ENCODE results near the gene CASZ1.

CASZ1 gene

GRCh38 chr1:10677491-10678391, 118.7 kb downstream of the CASZ1 start:
- no peaks in the 10 kb centered on the region for H3K36me3 ChIP-seq (ENCODE audit: insufficient read depth, low read length)
- no peak overlapping the region for H2AFZ ChIP-seq (ENCODE audit: low read depth, low read length)
- H3K9me3 ChIP-seq (ENCODE audit: low read length) = no peaks in the 10 kb centered on the region
- H3K4me3 ChIP-seq (ENCODE audit: low read length) = no peak overlapping the region
- peaks cover 43% of the 10 kb centered on the region for H3K4me1 ChIP-seq (ENCODE audit: insufficient read depth, low read length)
- H3K27me3 ChIP-seq (ENCODE audit: insufficient read depth, low read length) = no peaks in the 10 kb centered on the region

GRCh38 chr1:10676963-10677362, 119.5 kb downstream of the CASZ1 start:
- no peaks in the 10 kb centered on the region for H3K36me3 ChIP-seq (ENCODE audit: insufficient read depth, low read length)
- H2AFZ ChIP-seq (ENCODE audit: low read depth, low read length) = no peak overlapping the region
- no peak overlapping the region for H3K4me3 ChIP-seq (ENCODE audit: low read length)
- no peaks in the 10 kb centered on the region for H3K27me3 ChIP-seq (ENCODE audit: insufficient read depth, low read length)
- peaks cover 42% of the 10 kb centered on the region for H3K4me1 ChIP-seq (ENCODE audit: insufficient read depth, low read length)
- no peaks in the 10 kb centered on the region for H3K9me3 ChIP-seq (ENCODE audit: low read length)

- Histone ChIP-seq H3K27me3 (ENCODE audit: insufficient read depth, low read length) (no peaks in the 10 kb centered on the region), H3K9me3 (ENCODE audit: low read length) (no peaks in the 10 kb centered on the region), H3K36me3 (ENCODE audit: insufficient read depth, low read length) (no peaks in the 10 kb centered on the region), H3K4me3 (ENCODE audit: low read length) (no peak overlapping the region), H2AFZ (ENCODE audit: low read depth, low read length) (no peak overlapping the region), H3K4me1 (ENCODE audit: insufficient read depth, low read length) (peaks cover 46% of the 10 kb centered on the region)
These were observed 120.6 kb downstream of the CASZ1 start for GRCh38 chr1:10675813-10676212.

GRCh38 chr1:10674700-10675609, 121.5 kb downstream of the CASZ1 start:
- Histone ChIP-seq H3K9me3 (ENCODE audit: low read length) (no peaks in the 10 kb centered on the region), H2AFZ (ENCODE audit: low read depth, low read length) (no peak overlapping the region), H3K27me3 (ENCODE audit: insufficient read depth, low read length) (no peaks in the 10 kb centered on the region), H3K36me3 (ENCODE audit: insufficient read depth, low read length) (no peaks in the 10 kb centered on the region), H3K4me3 (ENCODE audit: low read length) (no peak overlapping the region), H3K4me1 (ENCODE audit: insufficient read depth, low read length) (peaks cover 53% of the 10 kb centered on the region)

GRCh38 chr1:10674222-10674621, 122.2 kb downstream of the CASZ1 start:
- H3K4me3 ChIP-seq (ENCODE audit: low read length) = no peak overlapping the region
- H2AFZ ChIP-seq (ENCODE audit: low read depth, low read length) = no peak overlapping the region
- no peaks in the 10 kb centered on the region for H3K27me3 ChIP-seq (ENCODE audit: insufficient read depth, low read length)
- H3K4me1 ChIP-seq (ENCODE audit: insufficient read depth, low read length) = peaks cover 53% of the 10 kb centered on the region
- no peaks in the 10 kb centered on the region for H3K36me3 ChIP-seq (ENCODE audit: insufficient read depth, low read length)
- H3K9me3 ChIP-seq (ENCODE audit: low read length) = no peaks in the 10 kb centered on the region

- Histone ChIP-seq H3K36me3 (ENCODE audit: insufficient read depth, low read length) (no peaks in the 10 kb centered on the region), H3K27me3 (ENCODE audit: insufficient read depth, low read length) (no peaks in the 10 kb centered on the region), H3K9me3 (ENCODE audit: low read length) (no peaks in the 10 kb centered on the region), H3K4me1 (ENCODE audit: insufficient read depth, low read length) (peaks cover 58% of the 10 kb centered on the region), H2AFZ (ENCODE audit: low read depth, low read length) (no peak overlapping the region), H3K4me3 (ENCODE audit: low read length) (no peak overlapping the region)
These were observed 123.2 kb downstream of the CASZ1 start for GRCh38 chr1:10673109-10673711.

- no peaks in the 10 kb centered on the region for H3K9me3 ChIP-seq (ENCODE audit: low read length)
- H3K4me1 ChIP-seq (ENCODE audit: insufficient read depth, low read length) = peaks cover 58% of the 10 kb centered on the region
- no peaks in the 10 kb centered on the region for H3K27me3 ChIP-seq (ENCODE audit: insufficient read depth, low read length)
- H3K4me3 ChIP-seq (ENCODE audit: low read length) = no peak overlapping the region
- no peaks in the 10 kb centered on the region for H3K36me3 ChIP-seq (ENCODE audit: insufficient read depth, low read length)
- no peak overlapping the region for H2AFZ ChIP-seq (ENCODE audit: low read depth, low read length)
These were observed 123.9 kb downstream of the CASZ1 start for GRCh38 chr1:10672343-10673050.

GRCh38 chr1:10671622-10672342, 124.7 kb downstream of the CASZ1 start:
- Histone ChIP-seq H3K36me3 (ENCODE audit: insufficient read depth, low read length) (no peaks in the 10 kb centered on the region), H3K4me1 (ENCODE audit: insufficient read depth, low read length) (peaks cover 54% of the 10 kb centered on the region), H3K4me3 (ENCODE audit: low read length) (no peak overlapping the region), H2AFZ (ENCODE audit: low read depth, low read length) (no peak overlapping the region), H3K9me3 (ENCODE audit: low read length) (no peaks in the 10 kb centered on the region), H3K27me3 (ENCODE audit: insufficient read depth, low read length) (no peaks in the 10 kb centered on the region)

- Histone ChIP-seq H3K4me3 (ENCODE audit: low read length) (no peak overlapping the region), H3K4me1 (ENCODE audit: insufficient read depth, low read length) (peaks cover 51% of the 10 kb centered on the region), H2AFZ (ENCODE audit: low read depth, low read length) (no peak overlapping the region), H3K36me3 (ENCODE audit: insufficient read depth, low read length) (no peaks in the 10 kb centered on the region), H3K9me3 (ENCODE audit: low read length) (no peaks in the 10 kb centered on the region), H3K27me3 (ENCODE audit: insufficient read depth, low read length) (no peaks in the 10 kb centered on the region)
These were observed 125.4 kb downstream of the CASZ1 start for GRCh38 chr1:10671090-10671489.

- Histone ChIP-seq H3K27me3 (ENCODE audit: insufficient read depth, low read length) (no peaks in the 10 kb centered on the region), H3K4me3 (ENCODE audit: low read length) (no peak overlapping the region), H3K36me3 (ENCODE audit: insufficient read depth, low read length) (no peaks in the 10 kb centered on the region), H2AFZ (ENCODE audit: low read depth, low read length) (no peak overlapping the region), H3K9me3 (ENCODE audit: low read length) (no peaks in the 10 kb centered on the region), H3K4me1 (ENCODE audit: insufficient read depth, low read length) (peaks cover 50% of the 10 kb centered on the region)
These were observed 126.3 kb downstream of the CASZ1 start for GRCh38 chr1:10670190-10670589.

- Histone ChIP-seq H3K9me3 (ENCODE audit: low read length) (no peaks in the 10 kb centered on the region), H2AFZ (ENCODE audit: low read depth, low read length) (no peak overlapping the region), H3K27me3 (ENCODE audit: insufficient read depth, low read length) (no peaks in the 10 kb centered on the region), H3K36me3 (ENCODE audit: insufficient read depth, low read length) (no peaks in the 10 kb centered on the region), H3K4me3 (ENCODE audit: low read length) (no peak overlapping the region), H3K4me1 (ENCODE audit: insufficient read depth, low read length) (peaks cover 52% of the 10 kb centered on the region)
These were observed 126.9 kb downstream of the CASZ1 start for GRCh38 chr1:10669570-10669969.
